Prostate gland (tissue), 2 donors: ENCODE results near the gene HSD17B10. TPM values are rescaled to one million over a fixed set of nuclear protein-coding genes. Genes with fewer than 3 reads are reported as not detected.

Experiments used
- DNase-seq: peaks from one replicate; pipeline ENCODE4 v3.0.0-alpha.2; 2019; ENCODE audit warnings: low spot score
- H3K27ac ChIP-seq, 2 donors: fragments of 200-600 bp; sonication (generic); 2 replicates each; pipeline ENCODE4 v1.5.1; 2017 to 2019
- H3K27me3 ChIP-seq: fragments of 200-600 bp; sonication (generic); replicated peaks from 2 replicates; pipeline ENCODE4 v1.5.1; 2019; ENCODE audit not compliant: insufficient read depth
- H3K36me3 ChIP-seq, 2 donors: fragments of 200-600 bp; sonication (generic); 1 replicate in 1 of 2; 2 replicates in 1 of 2; pipeline versions ENCODE4 v1.5.1 to v1.8.1; 2017 to 2019
- H3K4me1 ChIP-seq: fragments of 200-600 bp; sonication (generic); replicated peaks from 2 replicates; pipeline ENCODE4 v1.5.1; 2019
- H3K4me3 ChIP-seq, 2 donors: fragments of 200-600 bp; sonication (generic); 2 replicates each; pipeline ENCODE4 v1.5.1; 2017 to 2019
- H3K9me3 ChIP-seq: fragments of 200-600 bp; sonication (generic); 2 replicates; pipeline ENCODE4 v1.5.1; 2017
- POLR2A ChIP-seq: fragments of 450-650 bp; IDR thresholded peaks from one replicate; pipeline ENCODE4 v1.6.1; 2016; ENCODE audit warnings: antibody characterized with exemption, mild to moderate bottlenecking
- POLR2AphosphoS5 ChIP-seq: sonication (generic); formaldehyde crosslinking; IDR thresholded peaks from one replicate; pipeline ENCODE4 v1.6.1; 2017; ENCODE audit warnings: antibody characterized with exemption
- WGBS: methylation state at CpG from one replicate; pipeline ENCODE4 v1.1.5; 2018; 5-methylcytosine and 5-hydroxymethylcytosine counted together
- intact Hi-C: fragments of 100-400 bp; cut with DNase I; formaldehyde crosslinking; loops from one replicate; pipeline ENCODE4 v1.14.2; 2022
- microRNA-seq: library from miRNA; unstranded; fragments of <30 nt; microRNA quantifications from one replicate; pipeline ENCODE4, GENCODE V29; 2016
- small RNA-seq, 2 donors: library from RNA; depleted of rRNA; stranded (forward); fragments of <200 nt; gene quantifications; one replicate each; pipeline ENCODE3, GENCODE V24; 2016
- total RNA-seq, 2 donors: library from RNA; depleted of rRNA; stranded (reverse); fragments of >200 nt; gene quantifications; one replicate each; pipeline ENCODE4 v1.1.0, GENCODE V29; 2016
- TF ChIP-seq, protein P1 (sequence below), 4 experiments: fragments of 200-600 bp in 2 of 4; fragments of 450-650 bp in 2 of 4; sonication (generic) in 2 of 4; IDR thresholded peaks; 1 replicate in 3 of 4; 2 replicates in 1 of 4; pipeline ENCODE4 v1.5.1; 2016 to 2019; ENCODE audit warnings: antibody characterized with exemption in 4 of 4, mild to moderate bottlenecking in 2 of 4, moderate library complexity in 2 of 4

The HSD17B10 gene
- total RNA-seq, 2 donors from 2014 or later, result 70.6 to 83.4 TPM

DNA sequence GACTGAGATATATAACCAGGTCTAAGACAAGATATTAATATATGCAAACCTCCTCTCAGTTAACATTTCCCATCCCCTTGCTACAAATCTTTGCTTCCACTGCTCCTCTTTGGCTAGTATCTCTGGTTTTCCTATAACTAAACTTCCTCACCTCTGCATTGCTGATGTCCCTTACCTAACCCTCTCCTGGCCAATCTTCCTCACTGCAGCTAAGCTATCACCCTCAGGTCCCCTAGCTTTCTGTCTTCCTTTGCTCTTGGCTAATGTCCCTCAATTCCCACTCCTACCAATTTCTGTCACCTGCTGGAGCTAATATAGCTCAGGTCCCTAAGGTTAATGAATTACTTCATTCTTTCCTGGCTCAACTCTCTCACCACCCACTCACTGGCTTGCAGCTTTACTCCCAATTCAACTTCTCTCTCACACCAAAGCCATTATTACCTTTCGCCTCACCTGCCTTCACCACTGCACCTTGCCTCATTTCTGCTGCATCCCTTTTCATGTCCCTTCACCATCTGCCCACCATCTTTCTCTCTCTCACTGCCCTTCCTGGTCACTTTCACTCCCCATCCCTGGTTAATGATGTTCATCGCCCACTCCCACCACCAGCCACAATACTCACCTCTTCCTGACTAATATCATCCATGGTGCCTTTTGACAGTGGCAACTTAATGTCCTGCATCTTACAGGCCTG lies 38.4 kb downstream of the HSD17B10 start:
- WGBS, result 100% methylated on average over 2 of the region's 2 CpGs
- Histone ChIP-seq H3K4me3 (no peak overlapping the region), H3K27ac (no peak overlapping the region), H3K9me3 (no peaks in the 10 kb centered on the region), H3K27me3 (no peaks in the 10 kb centered on the region), H3K4me1 (no peaks in the 10 kb centered on the region), H3K36me3 (no peaks in the 10 kb centered on the region)
- no peak for TF ChIP-seq POLR2A
- TF ChIP-seq, protein P1, sequence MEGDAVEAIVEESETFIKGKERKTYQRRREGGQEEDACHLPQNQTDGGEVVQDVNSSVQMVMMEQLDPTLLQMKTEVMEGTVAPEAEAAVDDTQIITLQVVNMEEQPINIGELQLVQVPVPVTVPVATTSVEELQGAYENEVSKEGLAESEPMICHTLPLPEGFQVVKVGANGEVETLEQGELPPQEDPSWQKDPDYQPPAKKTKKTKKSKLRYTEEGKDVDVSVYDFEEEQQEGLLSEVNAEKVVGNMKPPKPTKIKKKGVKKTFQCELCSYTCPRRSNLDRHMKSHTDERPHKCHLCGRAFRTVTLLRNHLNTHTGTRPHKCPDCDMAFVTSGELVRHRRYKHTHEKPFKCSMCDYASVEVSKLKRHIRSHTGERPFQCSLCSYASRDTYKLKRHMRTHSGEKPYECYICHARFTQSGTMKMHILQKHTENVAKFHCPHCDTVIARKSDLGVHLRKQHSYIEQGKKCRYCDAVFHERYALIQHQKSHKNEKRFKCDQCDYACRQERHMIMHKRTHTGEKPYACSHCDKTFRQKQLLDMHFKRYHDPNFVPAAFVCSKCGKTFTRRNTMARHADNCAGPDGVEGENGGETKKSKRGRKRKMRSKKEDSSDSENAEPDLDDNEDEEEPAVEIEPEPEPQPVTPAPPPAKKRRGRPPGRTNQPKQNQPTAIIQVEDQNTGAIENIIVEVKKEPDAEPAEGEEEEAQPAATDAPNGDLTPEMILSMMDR (IDR thresholded peaks at IDR 0.05), result no peak
- no peak for TF ChIP-seq POLR2AphosphoS5
- DNase-seq, result no peak
- intact Hi-C loops, result no loop called here

DNA sequence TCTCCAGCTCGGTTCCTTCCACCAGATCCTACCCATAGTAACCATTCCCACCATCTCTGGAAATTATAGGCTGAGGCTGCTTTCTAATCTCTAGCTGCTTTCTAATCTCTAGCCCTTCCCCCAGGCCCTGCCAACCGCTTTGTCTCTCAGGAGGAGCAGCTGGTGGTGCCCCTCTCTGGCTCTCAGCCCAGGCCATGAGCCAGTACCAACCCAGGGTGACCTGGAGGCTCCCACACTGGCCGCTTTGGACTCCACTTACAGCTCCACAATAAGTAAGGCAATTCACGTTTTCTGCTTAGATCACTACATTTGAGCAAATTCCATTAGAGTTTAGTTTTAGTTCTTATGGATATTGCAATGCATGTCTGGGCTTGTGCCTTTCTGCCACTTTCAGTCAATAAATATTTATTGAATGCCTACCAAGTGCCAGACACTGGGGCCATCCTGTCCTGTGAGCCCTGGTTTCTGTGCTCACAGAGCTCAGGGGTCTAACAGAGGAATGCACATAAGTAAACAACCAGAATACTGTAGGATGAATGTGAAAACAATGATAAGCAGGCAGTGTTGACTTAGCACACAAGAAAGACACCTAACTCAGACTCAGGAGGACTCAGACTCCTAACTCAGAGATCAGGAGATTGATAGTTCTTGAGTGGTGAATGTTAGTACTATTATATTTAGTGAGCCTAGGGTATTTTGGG lies 50.6 kb downstream of the HSD17B10 start:
- no peaks in the 10 kb centered on the region for H3K36me3 ChIP-seq
- H3K9me3 ChIP-seq, result no peaks in the 10 kb centered on the region
- H3K4me1 ChIP-seq, result no peaks in the 10 kb centered on the region
- H3K27ac ChIP-seq, result no peak overlapping the region
- WGBS, result 68% methylated on average over 4 of the region's 4 CpGs
- intact Hi-C loops, result no loop called here
- no peak overlapping the region for H3K4me3 ChIP-seq
- H3K27me3 ChIP-seq, result no peaks in the 10 kb centered on the region
- no peak for DNase-seq
- TF ChIP-seq POLR2AphosphoS5 (no peak), POLR2A (no peak)
- TF ChIP-seq, protein P1 (IDR thresholded peaks at IDR 0.05), result no peak

Small RNAs within 50 kb of the gene (microRNA-seq; reads per million reads assigned to microRNA genes)
- not detected for gene MIR6857

Small RNAs within 50 kb of the gene (small RNA-seq; reads per million reads assigned to genes)
- gene MIR6857, result 0 to 0.09 reads per million in 2 donors
- gene VTRNA3-1P, result 0 to 0.10 reads per million in 2 donors

Other genes with a start within 250 kb of the HSD17B10 start
- 100 to 1,000 TPM in 1 of 2 donors, 10 to 100 TPM in 1; 99.4 to 102 TPM for gene KDM5C, start 209.2 kb downstream of the HSD17B10 start, total RNA-seq
- gene IQSEC2, start 152.8 kb downstream of the HSD17B10 start, total RNA-seq, result 10 to 100 TPM; 19.8 to 38.7 TPM
- 10 to 100 TPM; 31.1 to 35.4 TPM for gene SMC1A, start 11.7 kb downstream of the HSD17B10 start, total RNA-seq
- gene RIBC1, start 11.5 kb downstream of the HSD17B10 start, total RNA-seq, result 1 to 10 TPM; 3.0 to 5.4 TPM